Glutamatergic neuron (in vitro differentiated cells): ENCODE results near the gene PRORP. TPM values are rescaled to one million over a fixed set of nuclear protein-coding genes. Genes with fewer than 3 reads are reported as not detected.

Experiments used
- DNase-seq: peaks from one replicate; pipeline ENCODE4 v3.0.0; 2022
- H3K27ac Mint-ChIP-seq: one replicate; pipeline ENCODE4 v1.8.0; 2020; ENCODE audit warnings: mild to moderate bottlenecking, mixed read lengths, inconsistent platforms; ENCODE audit not compliant: unreplicated experiment
- H3K27me3 Mint-ChIP-seq: one replicate; pipeline ENCODE4 v1.8.0; 2020; ENCODE audit warnings: mild to moderate bottlenecking, moderate library complexity, mixed read lengths, inconsistent platforms; ENCODE audit not compliant: unreplicated experiment
- H3K36me3 Mint-ChIP-seq: one replicate; pipeline ENCODE4 v1.8.0; 2020; ENCODE audit warnings: mild to moderate bottlenecking, mixed read lengths, inconsistent platforms; ENCODE audit not compliant: unreplicated experiment
- H3K4me1 Mint-ChIP-seq: one replicate; pipeline ENCODE4 v1.8.0; 2020; ENCODE audit warnings: mild to moderate bottlenecking, low read depth, mixed read lengths, inconsistent platforms; ENCODE audit not compliant: unreplicated experiment
- H3K4me3 Mint-ChIP-seq: one replicate; pipeline ENCODE4 v1.8.0; 2020; ENCODE audit warnings: mild to moderate bottlenecking, mixed read lengths, inconsistent platforms; ENCODE audit not compliant: unreplicated experiment
- H3K9me3 Mint-ChIP-seq: one replicate; pipeline ENCODE4 v1.8.0; 2020; ENCODE audit warnings: mild to moderate bottlenecking, moderate library complexity, mixed read lengths, inconsistent platforms; ENCODE audit not compliant: unreplicated experiment
- long read RNA-seq: library from polyadenylated mRNA; unstranded; transcript quantifications from one replicate; pipeline ENCODE4 v2.0.0, GENCODE V29; 2020; ENCODE audit not compliant: unreplicated experiment
- total RNA-seq: library from RNA; stranded (reverse); fragmentation: NEBNext Ultra II Directional; extraction: Animal tissue kit (Norgen Biotek cat#: 25700); gene quantifications from one replicate; pipeline ENCODE4 v1.2.1, GENCODE V29; 2021; ENCODE audit not compliant: unreplicated experiment
- TF ChIP-seq, protein P1 (sequence below): fragments of 200-600 bp; sonication (generic); IDR thresholded peaks from one replicate; pipeline ENCODE4 v1.5.0; 2021; ENCODE audit not compliant: partially characterized antibody, unreplicated experiment

PRORP gene
- total RNA-seq = 20.5 TPM
- long read RNA-seq, full-length matches to known transcripts = 7 of 7 reads
- long read RNA-seq, partial matches to known transcripts = 0 of 7 reads
- long read RNA-seq, other reads (novel, unspliced or antisense) = 0 of 7 reads

DNA sequence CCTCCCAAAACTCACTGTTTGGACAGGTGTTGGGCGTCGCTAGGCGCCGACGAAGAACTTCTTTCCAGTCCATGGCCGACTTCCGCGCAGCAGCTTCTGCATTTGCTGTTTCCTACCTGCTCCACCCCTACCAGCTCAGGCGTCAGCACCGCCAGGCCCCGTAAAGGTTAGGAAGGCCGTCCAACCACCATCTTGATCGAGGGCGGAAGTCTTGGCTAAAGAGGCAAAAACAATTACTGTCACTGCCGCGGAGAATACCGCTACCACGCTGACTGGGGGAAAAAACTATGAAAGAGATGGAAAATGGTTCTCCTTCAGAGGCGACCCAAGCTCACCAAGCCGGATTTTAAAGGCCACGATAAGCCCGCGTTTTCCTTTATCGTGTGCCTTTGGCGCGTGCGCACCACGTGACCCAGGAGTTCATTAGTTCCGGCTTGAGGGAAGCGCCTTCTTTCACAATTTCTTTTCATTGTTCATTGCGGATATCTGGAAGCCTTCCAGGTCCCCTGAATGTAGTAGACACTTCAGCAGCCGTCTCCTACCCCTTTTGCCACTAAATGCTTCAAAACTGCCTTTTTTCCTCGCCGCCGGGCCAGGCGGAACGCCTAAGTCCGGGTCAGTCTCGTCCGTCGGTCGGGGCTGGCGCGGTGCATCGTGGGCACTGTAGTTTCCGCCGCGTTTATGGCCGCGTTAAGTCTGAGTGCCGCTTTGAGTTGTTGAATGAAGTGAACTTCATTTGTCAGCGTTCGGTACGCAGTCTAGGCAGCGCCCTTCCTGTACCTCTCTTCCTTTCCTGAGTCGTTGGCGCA, at the start of gene PRORP, which contains the start of gene PPP2R3C:
PRORP (plus strand) TSS at position 666 of the 809 bp plus-strand sequence. CDS start 694 bp downstream, outside the sequence.
PPP2R3C (minus strand) TSS at position 104 of the 809 bp plus-strand sequence; CDS start at position 73, 31 bp downstream.
- H3K9me3 Mint-ChIP-seq = peaks cover 8% of the 10 kb centered on the region
- H3K4me3 Mint-ChIP-seq = peak within 1 kb of the TSS; percentile 93
- DNase-seq = peak; percentile 81
- peaks cover 8% of the 10 kb centered on the region for H3K27me3 Mint-ChIP-seq
- TF ChIP-seq, protein P1, sequence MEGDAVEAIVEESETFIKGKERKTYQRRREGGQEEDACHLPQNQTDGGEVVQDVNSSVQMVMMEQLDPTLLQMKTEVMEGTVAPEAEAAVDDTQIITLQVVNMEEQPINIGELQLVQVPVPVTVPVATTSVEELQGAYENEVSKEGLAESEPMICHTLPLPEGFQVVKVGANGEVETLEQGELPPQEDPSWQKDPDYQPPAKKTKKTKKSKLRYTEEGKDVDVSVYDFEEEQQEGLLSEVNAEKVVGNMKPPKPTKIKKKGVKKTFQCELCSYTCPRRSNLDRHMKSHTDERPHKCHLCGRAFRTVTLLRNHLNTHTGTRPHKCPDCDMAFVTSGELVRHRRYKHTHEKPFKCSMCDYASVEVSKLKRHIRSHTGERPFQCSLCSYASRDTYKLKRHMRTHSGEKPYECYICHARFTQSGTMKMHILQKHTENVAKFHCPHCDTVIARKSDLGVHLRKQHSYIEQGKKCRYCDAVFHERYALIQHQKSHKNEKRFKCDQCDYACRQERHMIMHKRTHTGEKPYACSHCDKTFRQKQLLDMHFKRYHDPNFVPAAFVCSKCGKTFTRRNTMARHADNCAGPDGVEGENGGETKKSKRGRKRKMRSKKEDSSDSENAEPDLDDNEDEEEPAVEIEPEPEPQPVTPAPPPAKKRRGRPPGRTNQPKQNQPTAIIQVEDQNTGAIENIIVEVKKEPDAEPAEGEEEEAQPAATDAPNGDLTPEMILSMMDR = no peak
- H3K36me3 Mint-ChIP-seq = no peaks in the 10 kb centered on the region
- H3K27ac Mint-ChIP-seq = peak within 1 kb of the TSS; percentile 94
- peaks cover 12% of the 10 kb centered on the region for H3K4me1 Mint-ChIP-seq

DNA sequence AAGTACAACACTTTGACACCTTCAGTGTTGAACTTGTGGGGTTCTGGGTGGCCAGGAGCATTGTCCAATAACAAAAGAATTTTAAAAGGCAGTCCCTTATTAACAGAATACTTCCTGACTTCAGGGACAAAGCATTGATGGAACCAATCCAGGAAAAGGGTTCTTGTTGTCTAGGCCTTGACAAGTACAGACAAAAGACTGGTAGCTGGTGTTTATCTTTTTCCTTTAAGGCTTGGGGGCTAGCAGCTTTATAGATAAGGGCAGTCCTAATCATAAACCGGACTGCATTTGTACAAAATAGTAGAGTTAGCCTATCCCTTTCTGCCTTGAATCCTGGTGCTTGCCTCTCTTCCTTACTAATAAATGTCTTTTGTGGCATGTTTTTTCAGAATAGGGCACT, 48.9 kb upstream of the PRORP start:
- peaks cover 4% of the 10 kb centered on the region for H3K36me3 Mint-ChIP-seq
- TF ChIP-seq, protein P1 = no peak
- H3K9me3 Mint-ChIP-seq = peaks cover 2% of the 10 kb centered on the region
- no peak overlapping the region for H3K4me3 Mint-ChIP-seq
- H3K27ac Mint-ChIP-seq = no peak overlapping the region
- no peak for DNase-seq
- H3K4me1 Mint-ChIP-seq = no peaks in the 10 kb centered on the region
- peaks cover 3% of the 10 kb centered on the region for H3K27me3 Mint-ChIP-seq

DNA sequence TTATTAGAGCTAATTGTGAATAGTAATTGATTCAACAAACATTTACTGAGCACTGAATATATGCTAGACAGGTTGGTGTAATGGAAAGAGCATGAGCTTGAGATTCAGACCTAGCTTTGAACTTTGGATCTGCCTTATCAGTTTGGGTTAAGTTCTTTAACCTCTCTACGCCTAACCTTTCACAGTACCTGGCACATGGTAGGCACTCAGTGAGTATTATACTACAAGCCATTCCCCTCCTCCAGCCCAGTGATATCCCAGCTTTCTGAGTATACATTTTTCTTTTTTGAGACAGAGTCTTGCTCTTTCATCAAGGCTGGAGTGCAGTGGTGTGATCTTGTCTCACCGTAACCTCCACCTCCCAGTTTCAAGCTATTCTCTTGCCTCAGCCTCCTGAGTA, 44.3 kb upstream of the PRORP start:
- TF ChIP-seq, protein P1 = no peak
- Mint-ChIP-seq H3K9me3 (peaks cover 3% of the 10 kb centered on the region), H3K27me3 (no peaks in the 10 kb centered on the region)

DNA sequence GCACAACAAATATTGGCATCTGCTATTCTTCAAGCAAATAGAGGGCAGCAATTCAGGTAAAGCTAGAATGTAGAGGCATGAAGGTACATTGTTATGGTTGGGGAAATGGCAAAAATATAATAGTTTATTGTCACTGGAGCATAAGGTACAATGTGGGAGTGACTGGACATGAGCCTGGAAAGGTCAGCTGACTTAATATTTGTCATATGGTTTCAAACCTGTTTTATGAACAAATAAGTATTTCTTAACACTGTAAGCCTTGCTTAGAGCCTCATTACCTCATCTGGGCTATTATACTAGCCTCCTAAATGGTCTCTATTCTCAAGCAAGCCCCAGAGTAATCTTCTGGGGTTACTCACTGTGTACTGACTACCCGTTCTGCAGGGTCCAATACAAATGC, 42.6 kb upstream of the PRORP start:
- no peaks in the 10 kb centered on the region for H3K27me3 Mint-ChIP-seq
- H3K27ac Mint-ChIP-seq = no peak overlapping the region
- TF ChIP-seq, protein P1 = no peak
- no peak for DNase-seq
- no peaks in the 10 kb centered on the region for H3K4me1 Mint-ChIP-seq
- no peaks in the 10 kb centered on the region for H3K36me3 Mint-ChIP-seq
- H3K9me3 Mint-ChIP-seq = peaks cover 3% of the 10 kb centered on the region
- H3K4me3 Mint-ChIP-seq = no peak overlapping the region

More for the DNA sequence above, 44.3 kb upstream of the PRORP start:
- Mint-ChIP-seq H3K4me3 (no peak overlapping the region), H3K36me3 (no peaks in the 10 kb centered on the region), H3K4me1 (no peaks in the 10 kb centered on the region), H3K27ac (no peak overlapping the region)
- no peak for DNase-seq
